Adipocyte (in vitro differentiated cells): ENCODE data around the gene SLC16A5.
"Not testable (repeated sequence)": the region's sequence is repeated elsewhere in the genome, so short reads cannot be mapped to it uniquely, and the experiment has no call there.

Experiments
- DNase-seq: peaks from one replicate; pipeline ENCODE4 v3.0.0-alpha.2; 2015; ENCODE audit warnings: low read depth
- H3K27me3 ChIP-seq: replicated peaks from 2 replicates; pipeline ENCODE4 v1.7.0; 2013; ENCODE audit warnings: mild to moderate bottlenecking, low read length, moderate library complexity; ENCODE audit not compliant: control insufficient read depth, insufficient read depth
- H3K36me3 ChIP-seq: 2 replicates; pipeline ENCODE4 v1.7.0; 2013; ENCODE audit warnings: low read length, mild to moderate bottlenecking, moderate library complexity; ENCODE audit not compliant: control insufficient read depth, insufficient read depth, severe bottlenecking
- H3K4me1 ChIP-seq: 2 replicates; pipeline ENCODE4 v1.7.0; 2013; ENCODE audit warnings: mild to moderate bottlenecking, low read length, moderate library complexity; ENCODE audit not compliant: control insufficient read depth, insufficient read depth
- H3K4me3 ChIP-seq: 2 replicates; pipeline ENCODE4 v1.7.0; 2013; ENCODE audit warnings: mild to moderate bottlenecking, low read length, moderate library complexity
- H3K9ac ChIP-seq: 2 replicates; pipeline ENCODE4 v1.7.0; 2013; ENCODE audit warnings: mild to moderate bottlenecking, low read length, moderate library complexity
- H3K9me3 ChIP-seq: 2 replicates; pipeline ENCODE4 v1.7.0; 2013; ENCODE audit warnings: mild to moderate bottlenecking, low read length, moderate library complexity; ENCODE audit not compliant: control insufficient read depth

The SLC16A5 gene

DNA sequence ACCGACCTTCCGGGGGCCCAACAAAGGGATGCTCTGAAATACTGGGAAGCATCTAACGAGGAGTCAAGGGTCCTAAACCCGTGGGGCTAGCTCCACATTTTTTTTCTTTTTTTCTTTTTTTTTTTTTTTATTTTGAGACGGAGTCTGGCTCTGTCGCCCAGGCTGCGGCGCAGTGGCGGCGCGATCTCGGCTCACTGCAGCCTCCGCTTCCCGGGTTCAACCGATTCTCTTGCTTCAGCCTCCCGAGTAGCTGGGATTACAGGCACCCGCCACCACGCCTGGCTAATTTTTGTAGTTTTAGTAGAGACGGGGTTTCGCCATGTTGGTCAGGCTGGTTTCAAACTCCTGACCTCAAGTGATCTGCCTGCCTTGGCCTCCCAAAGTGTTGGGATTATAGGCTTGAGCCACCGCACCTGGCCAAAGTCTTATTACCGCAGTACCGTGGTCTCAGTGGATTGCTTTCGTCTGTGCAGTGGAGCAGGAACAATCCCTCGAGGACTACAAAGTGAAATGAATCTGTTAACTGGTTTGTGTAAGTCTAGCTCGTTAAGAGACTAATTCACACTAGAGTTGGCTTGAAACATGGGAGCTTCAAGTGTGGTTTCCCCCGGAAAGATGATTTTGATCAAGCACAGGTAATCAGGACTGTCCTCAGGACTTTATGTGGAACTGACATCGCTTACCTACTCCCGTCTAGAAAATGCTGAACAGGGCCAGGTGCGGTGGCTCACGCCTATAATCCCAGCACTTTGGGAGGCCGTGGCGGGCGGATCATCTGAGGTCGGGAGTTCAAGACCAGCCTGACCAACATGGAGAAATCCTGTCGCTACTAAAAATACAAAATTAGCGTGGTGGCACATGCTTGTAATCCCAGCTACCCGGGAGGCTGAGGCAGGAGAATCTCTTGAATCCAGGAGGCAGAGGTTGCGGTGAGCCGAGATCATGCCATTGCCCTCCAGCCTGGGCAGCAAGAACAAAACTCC lies 44.6 kb downstream of the SLC16A5 start:
- peak overlapping the region; percentile 87 for H3K4me3 ChIP-seq
- H3K27me3 ChIP-seq, H3K9me3 ChIP-seq, DNase-seq: not testable (repeated sequence)
- peaks cover 11% of the 10 kb centered on the region for H3K4me1 ChIP-seq
- H3K36me3 ChIP-seq: peaks cover 21% of the 10 kb centered on the region
- peak overlapping the region; percentile 93 for H3K9ac ChIP-seq

DNA sequence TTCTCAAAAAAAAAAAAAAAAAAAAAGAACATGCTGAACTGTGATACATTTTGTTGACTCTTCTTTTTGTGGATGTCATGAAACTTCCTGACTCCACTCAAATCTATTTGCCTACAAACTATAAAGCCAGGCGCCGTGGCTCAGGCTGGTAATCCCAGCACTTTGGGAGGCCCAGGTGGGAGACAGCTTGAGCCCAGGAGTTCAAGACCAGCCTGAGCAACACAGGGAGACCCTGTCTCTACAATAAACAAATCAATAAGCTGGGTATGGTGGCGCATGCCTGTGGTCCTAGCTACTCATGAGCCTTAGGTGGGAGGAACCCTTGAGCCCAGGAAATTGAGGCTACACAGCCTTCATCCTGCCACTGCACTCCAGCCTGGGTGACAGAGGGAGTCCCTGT lies 45.2 kb downstream of the SLC16A5 start:
- peaks cover 21% of the 10 kb centered on the region for H3K36me3 ChIP-seq
- no peak for DNase-seq

DNA sequence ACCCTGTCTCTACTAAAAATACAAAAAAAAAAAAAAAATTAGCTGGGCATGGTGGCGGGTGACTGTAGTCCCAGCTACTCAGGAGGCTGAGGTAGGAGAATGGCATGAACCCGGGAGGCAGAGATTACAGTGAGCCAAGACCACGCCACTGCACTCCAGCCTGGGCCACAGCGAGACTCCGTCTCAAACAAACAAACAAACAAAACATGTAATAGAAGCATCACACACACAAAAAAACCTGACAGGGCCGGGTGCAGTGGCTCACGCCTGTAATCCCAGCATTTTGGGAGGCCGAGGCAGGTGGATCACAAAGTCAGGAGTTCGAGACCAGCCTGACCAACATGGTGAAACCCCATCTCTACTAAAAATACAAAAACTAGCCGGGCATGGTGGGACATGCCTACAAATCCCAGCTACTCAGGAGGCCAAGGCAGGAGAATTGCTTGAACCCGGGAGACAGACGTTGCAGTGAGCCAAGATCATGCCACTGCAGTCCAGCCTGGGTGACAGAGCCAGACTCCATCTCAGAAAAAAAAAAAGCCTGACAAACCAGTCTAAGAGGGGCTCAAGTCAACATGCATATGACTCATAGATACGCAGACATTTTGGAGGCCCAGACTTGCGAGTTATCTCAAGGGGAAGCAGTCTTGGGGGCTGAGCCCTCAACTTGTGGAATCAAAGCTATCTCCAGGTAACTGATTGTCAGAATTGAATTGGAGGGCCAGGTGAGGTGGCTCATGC lies 46.0 kb downstream of the SLC16A5 start:
- DNase-seq, H3K9ac ChIP-seq, H3K9me3 ChIP-seq, H3K4me3 ChIP-seq, H3K27me3 ChIP-seq: not testable (repeated sequence)
- Histone ChIP-seq H3K36me3 (peaks cover 21% of the 10 kb centered on the region), H3K4me1 (peaks cover 11% of the 10 kb centered on the region)

More for the DNA sequence above, 45.2 kb downstream of the SLC16A5 start:
- Histone ChIP-seq H3K4me3 (no peak overlapping the region), H3K27me3 (no peaks in the 10 kb centered on the region), H3K9ac (no peak overlapping the region), H3K9me3 (no peaks in the 10 kb centered on the region), H3K4me1 (peaks cover 11% of the 10 kb centered on the region)

DNA sequence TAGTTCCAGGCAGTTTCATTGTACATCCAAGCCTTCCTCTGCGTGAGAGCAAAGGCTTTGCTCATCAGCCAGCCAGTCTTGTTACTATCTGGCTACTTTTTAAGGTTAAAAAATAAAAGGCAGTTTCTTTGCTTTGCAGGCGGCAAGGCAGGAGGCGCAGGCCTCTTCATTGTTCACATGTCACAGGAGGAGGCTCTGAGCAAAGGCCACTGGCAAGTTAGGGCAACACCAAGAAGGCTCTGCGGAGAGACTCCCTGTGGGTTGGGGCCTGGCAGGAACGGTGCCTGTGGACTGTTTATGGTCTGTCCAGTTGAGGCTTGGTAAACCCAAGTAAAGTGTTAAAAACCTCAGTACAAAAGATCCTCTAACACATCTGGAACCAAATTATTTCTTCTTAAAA lies 47.7 kb downstream of the SLC16A5 start:
- peaks cover 7% of the 10 kb centered on the region for H3K4me1 ChIP-seq
- no peaks in the 10 kb centered on the region for H3K27me3 ChIP-seq
- H3K36me3 ChIP-seq: peaks cover 11% of the 10 kb centered on the region
- no peaks in the 10 kb centered on the region for H3K9me3 ChIP-seq
- DNase-seq: no peak
- no peak overlapping the region for H3K9ac ChIP-seq
- H3K4me3 ChIP-seq: no peak overlapping the region

DNA sequence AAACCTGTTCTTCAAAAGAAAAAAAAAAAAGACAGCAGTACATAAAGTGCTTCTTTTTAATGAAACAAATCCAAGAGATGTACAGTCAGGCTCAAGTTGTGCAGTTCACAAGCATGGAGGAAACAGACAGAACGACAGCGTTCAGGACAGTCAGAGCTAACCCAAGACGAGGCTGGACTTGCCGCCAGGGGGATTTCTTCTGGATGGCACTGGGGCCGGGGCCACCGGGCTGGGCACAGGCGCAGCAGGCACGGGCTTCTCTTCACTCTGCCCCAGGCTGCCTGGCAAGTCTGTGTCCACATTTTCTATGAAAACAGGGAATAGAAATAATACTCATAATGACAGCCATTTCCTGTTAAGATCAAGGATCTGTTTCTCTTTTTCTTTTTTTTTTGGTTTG lies 48.2 kb downstream of the SLC16A5 start:
- Histone ChIP-seq H3K4me1 (peaks cover 4% of the 10 kb centered on the region), H3K4me3 (no peak overlapping the region), H3K9ac (no peak overlapping the region), H3K9me3 (no peaks in the 10 kb centered on the region), H3K36me3 (peaks cover 16% of the 10 kb centered on the region), H3K27me3 (no peaks in the 10 kb centered on the region)
- no peak for DNase-seq

DNA sequence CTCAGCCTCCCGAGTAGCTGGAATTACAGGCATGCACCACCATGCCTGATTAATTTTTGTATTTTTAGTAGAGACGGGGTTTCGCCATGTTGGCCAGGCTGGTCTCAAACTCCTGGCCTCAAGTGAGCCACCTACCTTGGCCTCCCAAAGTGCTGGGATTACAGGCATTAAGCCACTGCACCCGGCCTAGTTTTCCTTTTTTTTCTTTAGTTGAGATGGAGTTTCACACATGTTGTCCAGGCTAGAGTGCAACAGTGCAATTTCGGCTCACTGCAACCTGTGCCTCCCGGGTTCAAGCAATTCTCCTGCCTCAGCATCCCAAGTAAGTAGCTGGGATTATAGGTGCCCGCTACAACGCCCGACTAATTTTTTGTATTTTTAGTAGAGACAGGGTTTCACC lies 50.0 kb downstream of the SLC16A5 start:
- H3K4me3 ChIP-seq: not testable (repeated sequence)

DNA sequence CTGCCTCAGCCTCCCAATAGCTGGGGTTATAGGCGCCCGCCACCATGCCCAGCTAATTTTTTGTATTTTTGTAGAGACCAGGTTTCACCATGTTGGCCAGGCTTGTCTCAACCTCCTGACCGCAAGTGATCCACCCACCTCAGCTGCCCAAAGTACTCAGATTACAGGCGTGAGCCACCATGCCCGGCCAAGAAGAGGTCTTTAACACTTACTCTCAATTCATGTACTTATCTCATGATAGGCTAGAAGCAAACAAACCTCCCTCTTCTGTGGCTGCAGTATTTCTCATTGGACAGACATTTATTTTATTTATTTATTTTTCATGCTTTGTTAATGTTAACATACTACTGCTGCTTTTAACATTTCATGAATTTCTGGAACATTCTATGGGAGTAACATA lies 50.8 kb downstream of the SLC16A5 start:
- Histone ChIP-seq H3K4me1 (no peaks in the 10 kb centered on the region), H3K9ac (no peak overlapping the region), H3K36me3 (peaks cover 22% of the 10 kb centered on the region), H3K9me3 (no peaks in the 10 kb centered on the region), H3K4me3 (no peak overlapping the region), H3K27me3 (no peaks in the 10 kb centered on the region)
- DNase-seq: no peak

More for the DNA sequence above, 50.0 kb downstream of the SLC16A5 start:
- H3K9me3 ChIP-seq, H3K9ac ChIP-seq, DNase-seq, H3K27me3 ChIP-seq, H3K4me1 ChIP-seq: not testable (repeated sequence)
- peaks cover 22% of the 10 kb centered on the region for H3K36me3 ChIP-seq

DNA sequence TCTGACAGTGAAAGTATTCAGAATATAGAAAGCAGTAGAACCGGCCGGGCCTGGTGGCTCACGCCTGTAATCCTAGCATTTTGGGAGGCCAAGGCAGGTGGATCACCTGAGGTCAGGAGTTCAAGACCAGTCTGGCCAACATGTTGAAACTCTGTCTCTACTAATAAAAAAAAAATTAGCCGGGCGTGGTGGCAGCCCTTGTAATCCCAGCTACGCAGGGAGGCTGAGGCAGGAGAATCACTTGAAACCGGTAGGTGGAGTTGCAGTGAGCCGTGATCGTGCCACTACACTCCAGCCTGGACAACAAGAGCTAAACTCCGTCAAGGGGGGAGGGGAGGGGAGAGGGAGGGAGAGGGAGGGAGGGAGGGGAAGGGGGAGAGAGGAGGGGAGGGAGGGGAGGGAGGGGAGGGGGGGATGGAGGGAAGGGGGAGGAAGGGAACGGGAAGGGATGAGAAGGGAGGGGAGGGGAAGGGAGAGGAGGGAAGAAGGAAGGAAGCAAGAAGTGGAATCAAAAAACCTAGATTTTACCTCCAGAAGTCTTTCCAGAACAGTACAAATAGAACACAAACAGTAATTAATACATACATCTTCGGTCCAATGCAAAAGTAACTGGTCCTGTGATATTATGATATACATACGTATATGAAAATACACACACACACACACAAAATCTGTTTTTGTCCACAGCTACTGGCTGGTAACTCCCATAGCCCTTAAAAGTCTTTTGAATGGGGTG lies 54.6 kb downstream of the SLC16A5 start:
- Histone ChIP-seq H3K4me1 (peaks cover 10% of the 10 kb centered on the region), H3K9ac (no peak overlapping the region), H3K27me3 (no peaks in the 10 kb centered on the region), H3K4me3 (no peak overlapping the region), H3K36me3 (peaks cover 46% of the 10 kb centered on the region), H3K9me3 (no peaks in the 10 kb centered on the region)
- no peak for DNase-seq

DNA sequence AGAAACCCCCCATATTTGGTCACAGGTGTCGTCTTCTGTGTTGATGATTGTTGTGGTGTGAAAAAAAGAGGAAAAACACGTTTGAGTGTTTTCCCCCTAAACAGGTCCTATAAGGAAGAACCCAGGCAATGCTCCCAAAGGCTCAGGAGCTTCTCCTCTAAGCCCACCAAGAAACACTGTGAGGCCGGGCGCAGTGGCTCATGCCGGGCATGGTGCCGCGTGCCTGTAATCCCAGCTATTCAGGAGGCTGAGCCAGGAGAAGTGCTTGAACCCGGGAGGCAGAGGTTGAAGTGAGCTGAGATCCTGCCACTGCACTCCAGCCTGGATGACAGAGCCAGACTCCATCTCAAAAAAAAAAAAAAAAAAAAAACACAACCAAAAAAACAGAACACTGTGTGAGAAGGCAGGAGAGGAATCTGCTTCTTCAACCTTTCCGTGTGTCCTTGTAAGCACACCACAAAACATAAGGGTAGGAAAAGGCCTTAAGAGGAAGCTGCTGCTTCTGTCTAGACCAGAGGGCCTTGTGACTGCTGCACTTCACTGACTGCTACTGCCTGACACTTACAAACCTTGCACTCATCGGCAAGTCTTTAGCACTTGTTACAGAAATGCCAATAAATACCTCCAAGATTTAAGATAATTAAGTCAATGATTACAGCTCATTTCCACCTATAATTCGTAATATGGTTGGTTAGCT lies 57.2 kb downstream of the SLC16A5 start:
- H3K4me3 ChIP-seq: no peak overlapping the region
- no peak overlapping the region for H3K9ac ChIP-seq
- H3K4me1 ChIP-seq: peaks cover 10% of the 10 kb centered on the region
- H3K9me3 ChIP-seq: no peaks in the 10 kb centered on the region
- no peaks in the 10 kb centered on the region for H3K27me3 ChIP-seq
- peaks cover 55% of the 10 kb centered on the region for H3K36me3 ChIP-seq
- DNase-seq: no peak

DNA sequence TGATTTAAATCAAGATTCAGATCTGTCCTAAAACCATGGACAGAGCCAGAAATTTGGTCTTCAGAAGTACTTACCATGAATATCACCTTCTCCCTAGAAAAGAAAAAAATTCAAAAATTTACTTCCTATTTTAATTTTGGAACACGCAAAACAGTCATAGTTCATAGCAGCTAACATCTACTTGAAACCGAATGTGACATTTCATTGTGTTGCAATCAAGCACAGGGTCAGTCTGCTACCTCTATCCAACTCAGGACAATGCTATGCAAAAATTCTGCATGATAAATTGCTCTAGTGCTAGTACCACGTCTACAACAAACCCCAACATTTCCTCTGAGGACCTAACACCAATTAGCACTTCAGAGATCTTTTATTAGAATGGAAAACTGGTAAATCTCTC lies 58.8 kb downstream of the SLC16A5 start:
- Histone ChIP-seq H3K9me3 (no peaks in the 10 kb centered on the region), H3K27me3 (no peaks in the 10 kb centered on the region), H3K4me3 (no peak overlapping the region), H3K9ac (no peak overlapping the region), H3K36me3 (peaks cover 45% of the 10 kb centered on the region), H3K4me1 (peaks cover 10% of the 10 kb centered on the region)
- DNase-seq: peak; percentile 70
